Measurements from ENCODE around the gene REEP6.

REEP6 gene

GRCh38 chr19:1469255-1470054 lies 21.5 kb upstream of the REEP6 start:
- peak overlapping the region in 1 of 2 donors; percentile 23 for H3K4me3 ChIP-seq (ENCODE audit: low read length in 2 of 2)
- H3K27me3 ChIP-seq (ENCODE audit: control insufficient read depth in 3 of 3, insufficient read depth in 3 of 3, low read depth in 1 of 3, low read length in 3 of 3): peaks cover 0 to 73% (median 50%) of the 10 kb centered on the region in 3 experiments
- H3K27ac ChIP-seq (replicated peaks; ENCODE audit: low read length): no peak overlapping the region
- peaks cover 1 to 47% of the 10 kb centered on the region in 2 donors for H3K36me3 ChIP-seq (replicated peaks in 1 of 2; ENCODE audit: control insufficient read depth in 2 of 2, insufficient read depth in 2 of 2, low read length in 2 of 2)
- peaks cover 31% of the 10 kb centered on the region for H3K79me1 ChIP-seq (ENCODE audit: low read depth, low read length)
- no CpG with 5 or more reads among the region's 117 CpGs for WGBS, 2 donors (ENCODE audit: extremely low coverage in 2 of 2, insufficient read length in 2 of 2, insufficient replicate concordance in 1 of 2)
- H3K4me2 ChIP-seq (ENCODE audit: insufficient read depth, low read length, poor library complexity, severe bottlenecking): peak overlapping the region; percentile 66
- H4K8ac ChIP-seq (ENCODE audit: low read depth, low read length): peak overlapping the region; percentile 43
- no peak overlapping the region for H3K4ac ChIP-seq (ENCODE audit: low read length)
- H2AK5ac ChIP-seq (ENCODE audit: low read depth, low read length): peak overlapping the region; percentile 92
- peak overlapping the region; percentile 70 for H3K9ac ChIP-seq (ENCODE audit: low read depth, low read length, poor library complexity)
- H3K4me1 ChIP-seq (ENCODE audit: control insufficient read depth in 2 of 2, insufficient read depth in 1 of 2, low read depth in 1 of 2, low read length in 2 of 2): peaks cover 5 to 27% of the 10 kb centered on the region in 2 donors
- peaks cover 0 to 11% of the 10 kb centered on the region in 2 donors for H3K9me3 ChIP-seq (replicated peaks in 1 of 2; ENCODE audit: control insufficient read depth in 2 of 2, insufficient read depth in 1 of 2, low read depth in 1 of 2, low read length in 2 of 2)
- H4K91ac ChIP-seq (ENCODE audit: low read depth, low read length, poor library complexity): no peak overlapping the region
- DNase-seq (ENCODE audit: low spot score): no peak
- H2BK15ac ChIP-seq (ENCODE audit: low read length): peak overlapping the region; percentile 85
- H2AFZ ChIP-seq (ENCODE audit: low read length): no peak overlapping the region
- H3K14ac ChIP-seq (ENCODE audit: low read length): peak overlapping the region; percentile 56
- H3K18ac ChIP-seq (ENCODE audit: low read length): peak overlapping the region; percentile 97
- H3K23ac ChIP-seq (ENCODE audit: low read depth, low read length, poor library complexity): peak overlapping the region; percentile 85
- peak overlapping the region; percentile 61 for H2BK120ac ChIP-seq (ENCODE audit: low read depth, low read length)
- no peak overlapping the region for H2BK5ac ChIP-seq (ENCODE audit: low read length)
- H2BK12ac ChIP-seq (ENCODE audit: low read length): peak overlapping the region; percentile 84

GRCh38 chr19:1470055-1470304 lies 21.0 kb upstream of the REEP6 start:
- Histone ChIP-seq H3K9me3 (replicated peaks in 1 of 2; ENCODE audit: control insufficient read depth in 2 of 2, insufficient read depth in 1 of 2, low read depth in 1 of 2, low read length in 2 of 2) (peaks cover 0 to 11% of the 10 kb centered on the region in 2 donors), H2BK15ac (ENCODE audit: low read length) (peak overlapping the region; percentile 85), H3K79me1 (ENCODE audit: low read depth, low read length) (peaks cover 30% of the 10 kb centered on the region), H2AK5ac (ENCODE audit: low read depth, low read length) (peak overlapping the region; percentile 92), H3K9ac (ENCODE audit: low read depth, low read length, poor library complexity) (no peak overlapping the region), H2BK12ac (ENCODE audit: low read length) (peak overlapping the region; percentile 84), H3K27me3 (ENCODE audit: control insufficient read depth in 3 of 3, insufficient read depth in 3 of 3, low read depth in 1 of 3, low read length in 3 of 3) (peaks cover 0 to 68% (median 50%) of the 10 kb centered on the region in 3 experiments), H3K27ac (replicated peaks; ENCODE audit: low read length) (no peak overlapping the region), H3K36me3 (replicated peaks in 1 of 2; ENCODE audit: control insufficient read depth in 2 of 2, insufficient read depth in 2 of 2, low read length in 2 of 2) (peaks cover 1 to 45% of the 10 kb centered on the region in 2 donors), H3K18ac (ENCODE audit: low read length) (peak overlapping the region; percentile 97), H3K4me2 (ENCODE audit: insufficient read depth, low read length, poor library complexity, severe bottlenecking) (peak overlapping the region; percentile 94), H3K4me1 (ENCODE audit: control insufficient read depth in 2 of 2, insufficient read depth in 1 of 2, low read depth in 1 of 2, low read length in 2 of 2) (peaks cover 7 to 27% of the 10 kb centered on the region in 2 donors), H3K23ac (ENCODE audit: low read depth, low read length, poor library complexity) (peak overlapping the region; percentile 85), H4K8ac (ENCODE audit: low read depth, low read length) (peak overlapping the region; percentile 43), H3K14ac (ENCODE audit: low read length) (peak overlapping the region; percentile 38), H2BK120ac (ENCODE audit: low read depth, low read length) (peak overlapping the region; percentile 61), H2BK5ac (ENCODE audit: low read length) (no peak overlapping the region), H4K91ac (ENCODE audit: low read depth, low read length, poor library complexity) (no peak overlapping the region), H3K4ac (ENCODE audit: low read length) (peak overlapping the region; percentile 84), H3K4me3 (ENCODE audit: low read length in 2 of 2) (no peak overlapping the region), H2AFZ (ENCODE audit: low read length) (no peak overlapping the region)
- no peak for DNase-seq (ENCODE audit: low spot score)
- no CpG with 5 or more reads among the region's 22 CpGs for WGBS, 2 donors (ENCODE audit: extremely low coverage in 2 of 2, insufficient read length in 2 of 2, insufficient replicate concordance in 1 of 2)

GRCh38 chr19:1470305-1471009 lies 20.5 kb upstream of the REEP6 start:
- peak overlapping the region; percentile 94 for H3K4me2 ChIP-seq (ENCODE audit: insufficient read depth, low read length, poor library complexity, severe bottlenecking)
- peak; percentile 83 for DNase-seq (ENCODE audit: low spot score)

More at GRCh38 chr19:1470305-1471009, 20.5 kb upstream of the REEP6 start:
- peak overlapping the region; percentile 77 for H3K9ac ChIP-seq (ENCODE audit: low read depth, low read length, poor library complexity)
- H4K8ac ChIP-seq (ENCODE audit: low read depth, low read length): no peak overlapping the region
- H3K18ac ChIP-seq (ENCODE audit: low read length): peak overlapping the region; percentile 97
- H3K9me3 ChIP-seq (replicated peaks in 1 of 2; ENCODE audit: control insufficient read depth in 2 of 2, insufficient read depth in 1 of 2, low read depth in 1 of 2, low read length in 2 of 2): peaks cover 0 to 9% of the 10 kb centered on the region in 2 donors
- peak overlapping the region; percentile 85 for H3K23ac ChIP-seq (ENCODE audit: low read depth, low read length, poor library complexity)
- peaks cover 0 to 63% (median 45%) of the 10 kb centered on the region in 3 experiments for H3K27me3 ChIP-seq (ENCODE audit: control insufficient read depth in 3 of 3, insufficient read depth in 3 of 3, low read depth in 1 of 3, low read length in 3 of 3)
- no peak overlapping the region for H4K91ac ChIP-seq (ENCODE audit: low read depth, low read length, poor library complexity)
- peak overlapping the region; percentile 61 for H2BK120ac ChIP-seq (ENCODE audit: low read depth, low read length)
- peaks cover 0 to 45% of the 10 kb centered on the region in 2 donors for H3K36me3 ChIP-seq (replicated peaks in 1 of 2; ENCODE audit: control insufficient read depth in 2 of 2, insufficient read depth in 2 of 2, low read length in 2 of 2)
- H3K4me3 ChIP-seq (ENCODE audit: low read length in 2 of 2): peak overlapping the region in 1 of 2 donors; percentile 71
- no CpG with 5 or more reads among the region's 67 CpGs for WGBS, 2 donors (ENCODE audit: extremely low coverage in 2 of 2, insufficient read length in 2 of 2, insufficient replicate concordance in 1 of 2)
- H3K14ac ChIP-seq (ENCODE audit: low read length): peak overlapping the region; percentile 38
- H2AFZ ChIP-seq (ENCODE audit: low read length): no peak overlapping the region
- H3K27ac ChIP-seq (replicated peaks; ENCODE audit: low read length): peak overlapping the region; percentile 78
- peak overlapping the region; percentile 85 for H2BK15ac ChIP-seq (ENCODE audit: low read length)
- H2BK12ac ChIP-seq (ENCODE audit: low read length): no peak overlapping the region
- H3K79me1 ChIP-seq (ENCODE audit: low read depth, low read length): peaks cover 26% of the 10 kb centered on the region
- peak overlapping the region; percentile 21 for H2BK5ac ChIP-seq (ENCODE audit: low read length)
- peaks cover 7 to 27% of the 10 kb centered on the region in 2 donors for H3K4me1 ChIP-seq (ENCODE audit: control insufficient read depth in 2 of 2, insufficient read depth in 1 of 2, low read depth in 1 of 2, low read length in 2 of 2)
- H2AK5ac ChIP-seq (ENCODE audit: low read depth, low read length): peak overlapping the region; percentile 92
- H3K4ac ChIP-seq (ENCODE audit: low read length): peak overlapping the region; percentile 84

Measured in neuronal stem cell (in vitro differentiated cells).